H9 (cell line): ENCODE results near the gene CAVIN1. TPM values are rescaled to one million over a fixed set of nuclear protein-coding genes. Genes with fewer than 3 reads are reported as not detected.

ENCODE experiments used
- DNase-seq: peaks from one replicate; pipeline ENCODE4 v3.0.0-alpha.2; 2017
- H2AFZ ChIP-seq: one replicate; pipeline ENCODE4 v1.6.1; 2013; ENCODE audit warnings: mild to moderate bottlenecking, low read length, control low read depth, moderate library complexity
- H2AK5ac ChIP-seq: 2 replicates; pipeline ENCODE4 v1.6.1; 2013; ENCODE audit warnings: low read length, control low read depth, mixed read lengths; ENCODE audit not compliant: insufficient read length
- H2BK120ac ChIP-seq: one replicate; pipeline ENCODE4 v1.6.1; 2013; ENCODE audit warnings: low read depth, mild to moderate bottlenecking, low read length, control low read depth, inconsistent platforms; ENCODE audit not compliant: poor library complexity, severe bottlenecking
- H2BK12ac ChIP-seq: 2 replicates; pipeline ENCODE4 v1.6.1; 2013; ENCODE audit warnings: low read length, control low read depth, mixed read lengths, low read depth; ENCODE audit not compliant: insufficient read length
- H2BK15ac ChIP-seq: 2 replicates; pipeline ENCODE4 v1.6.1; 2013; ENCODE audit warnings: low read depth, low read length, control low read depth
- H2BK20ac ChIP-seq: one replicate; pipeline ENCODE4 v1.6.1; 2013; ENCODE audit warnings: low read depth, mild to moderate bottlenecking, low read length, control low read depth, inconsistent platforms; ENCODE audit not compliant: poor library complexity, severe bottlenecking
- H2BK5ac ChIP-seq: 2 replicates; pipeline ENCODE4 v1.6.1; 2013; ENCODE audit warnings: low read length, control low read depth, mixed read lengths; ENCODE audit not compliant: insufficient read length
- H3K14ac ChIP-seq: 2 replicates; pipeline ENCODE4 v1.6.1; 2013; ENCODE audit warnings: low read length, control low read depth; ENCODE audit not compliant: insufficient read depth
- H3K18ac ChIP-seq: 2 replicates; pipeline ENCODE4 v1.6.1; 2013; ENCODE audit warnings: low read depth, mild to moderate bottlenecking, mixed read lengths, low read length, control low read depth; ENCODE audit not compliant: insufficient read length
- H3K23ac ChIP-seq: 2 replicates; pipeline ENCODE4 v1.6.1; 2013; ENCODE audit warnings: low read length, control low read depth, mixed read lengths, low read depth; ENCODE audit not compliant: insufficient read length
- H3K23me2 ChIP-seq: 2 replicates; pipeline ENCODE4 v1.6.1; 2013; ENCODE audit warnings: low read depth, mild to moderate bottlenecking, mixed read lengths, low read length, control low read depth; ENCODE audit not compliant: insufficient read length, poor library complexity, severe bottlenecking
- H3K27ac ChIP-seq: 2 replicates; pipeline ENCODE4 v1.5.1; 2013; ENCODE audit warnings: low read length, control low read depth, mixed read lengths, low read depth; ENCODE audit not compliant: insufficient read length
- H3K27me3 ChIP-seq: 2 replicates; pipeline ENCODE4 v1.6.1; 2013; ENCODE audit warnings: low read length, control low read depth, inconsistent platforms; ENCODE audit not compliant: insufficient read depth
- H3K4ac ChIP-seq: 2 replicates; pipeline ENCODE4 v1.6.1; 2013; ENCODE audit warnings: low read depth, mild to moderate bottlenecking, control low read depth, inconsistent platforms, low read length, moderate library complexity
- H3K4me1 ChIP-seq: 2 replicates; pipeline ENCODE4 v1.6.1; 2013; ENCODE audit warnings: low read length, control low read depth, inconsistent platforms; ENCODE audit not compliant: insufficient read depth
- H3K4me2 ChIP-seq: 2 replicates; pipeline ENCODE4 v1.6.1; 2013; ENCODE audit warnings: low read length, control low read depth, mixed read lengths; ENCODE audit not compliant: insufficient read length, insufficient read depth
- H3K56ac ChIP-seq: 2 replicates; pipeline ENCODE4 v1.6.1; 2013; ENCODE audit warnings: low read depth, mild to moderate bottlenecking, mixed read lengths, low read length, control low read depth; ENCODE audit not compliant: insufficient read length
- H3K79me1 ChIP-seq: 2 replicates; pipeline ENCODE4 v1.6.1; 2013; ENCODE audit warnings: low read depth, mild to moderate bottlenecking, moderate library complexity, low read length, control low read depth, inconsistent platforms; ENCODE audit not compliant: insufficient read depth, poor library complexity, severe bottlenecking
- H3K79me2 ChIP-seq: 2 replicates; pipeline ENCODE4 v1.6.1; 2013; ENCODE audit warnings: low read length, control low read depth, inconsistent platforms; ENCODE audit not compliant: insufficient read depth
- H3K9ac ChIP-seq: 2 replicates; pipeline ENCODE4 v1.6.1; 2013; ENCODE audit warnings: low read length, control low read depth, mixed read lengths; ENCODE audit not compliant: insufficient read length; ENCODE audit errors: extremely low read depth
- H3K9me3 ChIP-seq: one replicate; pipeline ENCODE4 v1.6.1; 2013; ENCODE audit warnings: low read depth, low read length, inconsistent platforms; ENCODE audit not compliant: control insufficient read depth
- H3T11ph ChIP-seq: one replicate; pipeline ENCODE4 v1.6.1; 2013; ENCODE audit warnings: mild to moderate bottlenecking, low read length, control low read depth, inconsistent platforms
- H4K20me1 ChIP-seq: one replicate; pipeline ENCODE4 v1.6.1; 2013; ENCODE audit not compliant: control insufficient read depth, insufficient read length, insufficient read depth
- H4K5ac ChIP-seq: 2 replicates; pipeline ENCODE4 v1.6.1; 2013; ENCODE audit warnings: low read depth, mild to moderate bottlenecking, mixed read lengths, low read length, control low read depth; ENCODE audit not compliant: insufficient read length
- H4K8ac ChIP-seq: replicated peaks from 2 replicates; pipeline ENCODE4 v1.6.1; 2013; ENCODE audit warnings: low read length, control low read depth, mixed read lengths, low read depth; ENCODE audit not compliant: insufficient read length
- H4K91ac ChIP-seq: 2 replicates; pipeline ENCODE4 v1.6.1; 2013; ENCODE audit warnings: low read depth, mild to moderate bottlenecking, moderate library complexity, mixed read lengths, low read length, control low read depth; ENCODE audit not compliant: insufficient read length
- H3K27ac Mint-ChIP-seq, 3 experiments: 2 replicates in 2 of 3; 3 replicates in 1 of 3; pipeline ENCODE4 v1.8.0; 2020 to 2021; ENCODE audit warnings: mixed read lengths in 3 of 3, mild to moderate bottlenecking in 1 of 3, moderate library complexity in 1 of 3
- H3K27me3 Mint-ChIP-seq: 2 replicates; pipeline ENCODE4 v1.8.0; 2021; ENCODE audit warnings: low read depth, mild to moderate bottlenecking, moderate library complexity, mixed read lengths
- H3K36me3 Mint-ChIP-seq, 3 experiments: 2 replicates in 2 of 3; 3 replicates in 1 of 3; pipeline ENCODE4 v1.8.0; 2020 to 2021; ENCODE audit warnings: low read depth in 3 of 3, mixed read lengths in 3 of 3; ENCODE audit not compliant: insufficient read depth in 1 of 3
- H3K4me1 Mint-ChIP-seq, 2 experiments: 2 replicates each; pipeline ENCODE4 v1.8.0; 2020; ENCODE audit warnings: mixed read lengths in 2 of 2
- H3K4me3 Mint-ChIP-seq, 2 experiments: 2 replicates in 1 of 2; 3 replicates in 1 of 2; pipeline ENCODE4 v1.8.0; 2020 to 2021; ENCODE audit warnings: mild to moderate bottlenecking in 2 of 2, mixed read lengths in 2 of 2, moderate library complexity in 1 of 2
- H3K9me3 Mint-ChIP-seq, 2 experiments: 2 replicates in 1 of 2; 3 replicates in 1 of 2; pipeline ENCODE4 v1.8.0; 2020; ENCODE audit warnings: mild to moderate bottlenecking in 2 of 2, mixed read lengths in 2 of 2, moderate library complexity in 1 of 2
- CTCF ChIP-seq: fragments of 200-600 bp; sonication (generic); conservative IDR thresholded peaks from 3 replicates; pipeline ENCODE4 v1.8.0; 2021; ENCODE audit warnings: antibody characterized with exemption, mild to moderate bottlenecking
- WGBS: extraction: QIAGEN DNeasy Blood & Tissue Kit; methylation state at CpG from one replicate; pipeline ENCODE4 v1.1.7; 2013; ENCODE audit warnings: missing lambda C conversion rate, low lambda C conversion rate, mixed read lengths; ENCODE audit not compliant: insufficient read length; ENCODE audit errors: extremely low coverage; 5-methylcytosine and 5-hydroxymethylcytosine counted together
- total RNA-seq: library from RNA; stranded (reverse); gene quantifications from 2 replicates; pipeline ENCODE4 v1.2.1, GENCODE V29; 2021

CAVIN1 gene
- total RNA-seq, 1 experiment from 2014 or later, result 65.2 TPM

GRCh38 chr17:42438600-42439567 is 15.8 kb upstream of the CAVIN1 start:
- H3K4me1 Mint-ChIP-seq, result peaks cover 10 to 13% of the 10 kb centered on the region in 2 experiments
- no peak overlapping the region for H3K23ac ChIP-seq

More at GRCh38 chr17:42438600-42439567, 15.8 kb upstream of the CAVIN1 start:
- Histone ChIP-seq H3K4me1 (peaks cover 2% of the 10 kb centered on the region; the same call in 1 of the 2 replicates), H3K23me2 (no peaks in the 10 kb centered on the region), H3K27ac (no peak overlapping the region), H2BK20ac (no peak overlapping the region), H3K56ac (no peak overlapping the region), H2BK5ac (no peak overlapping the region), H2BK120ac (no peak overlapping the region), H4K8ac (no peak overlapping the region), H3T11ph (no peak overlapping the region), H4K20me1 (no peaks in the 10 kb centered on the region), H3K79me2 (no peaks in the 10 kb centered on the region), H3K4me2 (no peak overlapping the region), H4K5ac (no peak overlapping the region), H3K79me1 (no peaks in the 10 kb centered on the region), H2BK15ac (no peak overlapping the region), H3K9ac (no peak overlapping the region), H2AK5ac (no peak overlapping the region), H2BK12ac (no peak overlapping the region), H4K91ac (no peak overlapping the region), H3K27me3 (no peaks in the 10 kb centered on the region), H3K14ac (no peak overlapping the region), H3K9me3 (no peaks in the 10 kb centered on the region), H3K4ac (no peak overlapping the region), H2AFZ (no peak overlapping the region), H3K18ac (no peak overlapping the region)
- no peak overlapping the region; a peak in 1 of 7 replicates for H3K27ac Mint-ChIP-seq
- no peaks in the 10 kb centered on the region for H3K36me3 Mint-ChIP-seq
- TF ChIP-seq CTCF, result peak; percentile 71
- DNase-seq, result peak; percentile 74
- H3K4me3 Mint-ChIP-seq, result no peak overlapping the region
- H3K9me3 Mint-ChIP-seq, result no peaks in the 10 kb centered on the region
- no peaks in the 10 kb centered on the region for H3K27me3 Mint-ChIP-seq
- WGBS, result no CpG with 5 or more reads among the region's 9 CpGs
